HepG2 (cell line): ENCODE measurements around the gene PYCR2. TPM values are rescaled to one million over a fixed set of nuclear protein-coding genes. Genes with fewer than 3 reads are reported as not detected.

Experiments
- DPF2 ChIP-seq: sonication (generic); formaldehyde crosslinking; IDR thresholded peaks from 2 replicates; pipeline ENCODE4 v1.4.0; 2020; ENCODE audit warnings: mild to moderate bottlenecking, low read depth, missing genetic modification reagents, borderline replicate concordance
- GATA4 ChIP-seq: sonication (generic); IDR thresholded peaks from 2 replicates; pipeline ENCODE4 v1.6.1; 2016; ENCODE audit warnings: antibody characterized with exemption, low read depth, borderline replicate concordance
- KMT2A ChIP-seq: sonication (generic); formaldehyde crosslinking; IDR thresholded peaks from 2 replicates; pipeline ENCODE4 v1.4.0; 2020; ENCODE audit warnings: missing genetic modification reagents
- NCOA1 ChIP-seq: sonication (generic); formaldehyde crosslinking; IDR thresholded peaks from 2 replicates; pipeline ENCODE4 v1.9.0; 2021; ENCODE audit warnings: missing genetic modification reagents
- NFE2L2 ChIP-seq: fragments of 150-350 bp; IDR thresholded peaks from 2 replicates; pipeline ENCODE4 v1.6.1; 2014; ENCODE audit warnings: low read length
- NFRKB ChIP-seq: fragments of 450-650 bp; IDR thresholded peaks from 2 replicates; pipeline ENCODE4 v1.6.1; 2017
- PHF20 ChIP-seq: sonication (generic); formaldehyde crosslinking; IDR thresholded peaks from 2 replicates; pipeline ENCODE4 v1.5.0; 2020; ENCODE audit warnings: mild to moderate bottlenecking, missing genetic modification reagents
- POLR2A ChIP-seq, 2 experiments: IDR thresholded peaks; 2 replicates each; pipeline ENCODE4 v1.6.1; 2011; ENCODE audit warnings: low read depth in 2 of 2, low read length in 2 of 2, mild to moderate bottlenecking in 1 of 2, moderate library complexity in 1 of 2; ENCODE audit not compliant: insufficient read depth in 1 of 2
- PRPF4 ChIP-seq: fragments of 200-400 bp; formaldehyde crosslinking; IDR thresholded peaks from 2 replicates; pipeline ENCODE4 v1.6.1; 2016; ENCODE audit warnings: low read length, low read depth; ENCODE audit not compliant: poor library complexity, severe bottlenecking
- RARA ChIP-seq: IDR thresholded peaks from 2 replicates; pipeline ENCODE4 v1.6.1; 2016; ENCODE audit warnings: missing genetic modification reagents, missing compliant biosample characterization
- REL ChIP-seq: sonication (generic); formaldehyde crosslinking; conservative IDR thresholded peaks from 2 replicates; pipeline ENCODE4 v1.8.0; 2022; ENCODE audit warnings: mild to moderate bottlenecking, missing genetic modification reagents, moderate library complexity
- RFX5 ChIP-seq: IDR thresholded peaks from 2 replicates; pipeline ENCODE4 v1.6.1; 2011; ENCODE audit warnings: low read depth, low read length, improper control_type of control experiment
- RFXANK ChIP-seq: IDR thresholded peaks from 2 replicates; pipeline ENCODE4 v1.6.1; 2016
- SAFB2 ChIP-seq: sonication (generic); formaldehyde crosslinking; IDR thresholded peaks from 2 replicates; pipeline ENCODE4 v1.5.1; 2020; ENCODE audit warnings: missing genetic modification reagents, low read depth, mild to moderate bottlenecking, borderline replicate concordance
- SIX1 ChIP-seq: sonication (generic); formaldehyde crosslinking; IDR thresholded peaks from 2 replicates; pipeline ENCODE4 v1.4.0; 2020; ENCODE audit warnings: missing genetic modification reagents, borderline replicate concordance
- U2AF2 ChIP-seq: fragments of 200-400 bp; formaldehyde crosslinking; IDR thresholded peaks from 2 replicates; pipeline ENCODE4 v1.6.1; 2017; ENCODE audit warnings: low read depth, mild to moderate bottlenecking, low read length
- ZNF33B ChIP-seq: sonication (generic); formaldehyde crosslinking; IDR thresholded peaks from 2 replicates; pipeline ENCODE4 v1.5.1; 2020; ENCODE audit warnings: mild to moderate bottlenecking, missing genetic modification reagents
- ZNF557 ChIP-seq: sonication (generic); formaldehyde crosslinking; IDR thresholded peaks from 2 replicates; pipeline ENCODE4 v1.4.0; 2020; ENCODE audit warnings: missing genetic modification reagents
- ZNF563 ChIP-seq: sonication (generic); formaldehyde crosslinking; IDR thresholded peaks from 2 replicates; pipeline ENCODE4 v1.8.0; 2022; ENCODE audit warnings: mild to moderate bottlenecking, moderate library complexity, missing genetic modification reagents
- ZNF782 ChIP-seq: sonication (generic); formaldehyde crosslinking; IDR thresholded peaks from 2 replicates; pipeline ENCODE4 v1.4.0; 2020; ENCODE audit warnings: missing genetic modification reagents, mild to moderate bottlenecking, borderline replicate concordance
- ZNF790 ChIP-seq: sonication (generic); formaldehyde crosslinking; IDR thresholded peaks from 2 replicates; pipeline ENCODE4 v1.8.0; 2022; ENCODE audit warnings: missing genetic modification reagents, mild to moderate bottlenecking, borderline replicate concordance
- ZNF850 ChIP-seq: sonication (generic); formaldehyde crosslinking; conservative IDR thresholded peaks from 2 replicates; pipeline ENCODE4 v1.9.0; 2021; ENCODE audit warnings: mild to moderate bottlenecking, missing genetic modification reagents
- ZNF883 ChIP-seq: sonication (generic); formaldehyde crosslinking; IDR thresholded peaks from 2 replicates; pipeline ENCODE4 v1.5.1; 2020; ENCODE audit warnings: mild to moderate bottlenecking, missing genetic modification reagents; ENCODE audit errors: not compliant biosample characterization
- polyA plus RNA-seq, 8 experiments: library from polyadenylated mRNA; depleted of rRNA in 3 of 8; stranded (reverse) in 7 of 8; unstranded in 1 of 8; fragments of >200 nt; fragmentation: Illumina TruSeq in 4 of 8; extraction: Trizol in 4 of 8; gene quantifications; 2 replicates each; pipeline versions ENCODE4 v1.2.1 to v1.2.3, GENCODE V29; 2011 to 2016; ENCODE audit warnings: low read depth in 4 of 8, missing spikeins in 1 of 8, mixed read lengths in 1 of 8; ENCODE audit not compliant: insufficient read depth in 1 of 8
- total RNA-seq, 5 experiments: library from RNA; depleted of rRNA; stranded (reverse); fragments of >200 nt; fragmentation: Illumina TruSeq; extraction: Trizol; gene quantifications; 2 replicates each; pipeline ENCODE4 v1.2.3, GENCODE V29; 2016; ENCODE audit warnings: low read depth in 1 of 5
- TF ChIP-seq, protein P1 (sequence below): sonication (generic); formaldehyde crosslinking; IDR thresholded peaks from 2 replicates; pipeline ENCODE4 v1.8.1; 2023; ENCODE audit warnings: missing genetic modification reagents, mild to moderate bottlenecking, borderline replicate concordance
- TF ChIP-seq, protein P2 (sequence below): sonication (generic); formaldehyde crosslinking; IDR thresholded peaks from 2 replicates; pipeline ENCODE4 v1.5.1; 2020; ENCODE audit warnings: mild to moderate bottlenecking, moderate library complexity, missing genetic modification reagents
- TF ChIP-seq, protein P3 (sequence below): sonication (generic); formaldehyde crosslinking; IDR thresholded peaks from 2 replicates; pipeline ENCODE4 v1.4.0; 2020; ENCODE audit warnings: missing genetic modification reagents
- TF ChIP-seq, protein P4 (sequence below): sonication (generic); formaldehyde crosslinking; IDR thresholded peaks from 2 replicates; pipeline ENCODE4 v1.5.0; 2020; ENCODE audit warnings: missing genetic modification reagents, mild to moderate bottlenecking, borderline replicate concordance

Gene PYCR2
- total and polyA plus RNA-seq, 2 of the 13 experiments (the other 11 are each of a cell fraction or from before 2014, with no cell fraction given) = 47.2 to 47.8 TPM

DNA sequence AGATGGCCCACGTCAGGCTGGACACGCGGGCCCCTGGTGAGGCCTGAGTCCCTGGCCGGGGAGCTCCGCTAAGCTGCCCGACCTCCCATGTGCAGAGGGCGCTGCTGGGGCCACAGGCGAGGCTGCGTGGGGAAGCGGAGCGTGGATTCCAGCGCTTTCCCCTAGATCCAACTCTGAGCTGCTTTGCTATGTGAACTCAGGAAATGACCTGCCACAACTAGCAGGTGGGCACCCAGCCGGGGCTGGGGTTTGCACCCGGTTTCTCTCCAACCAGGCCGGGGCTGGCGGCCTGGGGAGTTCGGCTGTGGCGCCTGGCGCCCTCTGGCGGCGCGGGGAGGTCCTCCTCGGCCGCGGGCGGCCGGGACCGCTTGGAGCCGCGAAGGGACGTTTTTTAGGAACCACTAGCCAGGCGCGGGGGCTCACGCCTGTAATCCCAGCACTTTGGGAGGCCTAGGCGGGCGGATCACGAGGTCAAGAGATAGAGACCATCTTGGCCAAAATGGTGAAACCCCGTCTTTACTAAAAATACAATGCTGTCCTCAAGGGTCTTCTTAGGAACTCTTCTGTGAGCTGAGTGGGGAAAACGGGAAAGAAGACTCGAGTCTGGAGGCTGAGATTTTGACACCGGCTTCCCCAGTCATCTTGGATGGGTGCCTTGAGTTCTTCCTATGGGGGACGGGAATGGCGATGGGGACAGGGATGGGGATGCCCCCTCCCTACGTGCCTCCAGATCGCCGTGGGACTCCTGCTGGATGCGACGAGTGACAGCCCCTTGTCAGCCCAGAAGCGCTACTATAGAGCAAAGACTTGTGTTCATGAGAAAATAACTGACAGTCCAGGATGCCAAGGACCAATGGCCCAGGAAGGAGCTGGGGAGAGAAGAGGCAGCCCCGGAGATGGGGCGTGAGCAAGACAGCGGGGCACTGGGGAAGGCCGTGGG, 12.6 kb downstream of the PYCR2 start (continued):
- TF ChIP-seq DPF2 (no peak), KMT2A (CRISPR knock-in tag) (0 out of 2 replicates have a peak, but pooled peaks have one; percentile 25), SIX1 (CRISPR knock-in tag) (no peak), NCOA1 (CRISPR knock-in tag) (no peak), REL (CRISPR knock-in tag) (no peak), RFX5 (no peak), ZNF850 (CRISPR knock-in tag) (no peak), ZNF33B (CRISPR knock-in tag) (0 out of 2 replicates have a peak, but pooled peaks have one; percentile 42), U2AF2 (no peak), PRPF4 (no peak), NFRKB (no peak), PHF20 (CRISPR knock-in tag) (no peak), ZNF563 (CRISPR knock-in tag) (no peak), POLR2A (IDR thresholded peaks at IDR 0.05; ENCODE audit: insufficient read depth in 1 of 2, low read depth in 2 of 2, low read length in 2 of 2) (no peak), SAFB2 (CRISPR knock-in tag) (no peak), ZNF883 (CRISPR knock-in tag) (no peak), GATA4 (no peak), ZNF782 (CRISPR knock-in tag) (no peak), NFE2L2 (no peak), ZNF790 (CRISPR knock-in tag) (no peak), RFXANK (no peak), RARA (no peak), ZNF557 (no peak)
- TF ChIP-seq, protein P1, sequence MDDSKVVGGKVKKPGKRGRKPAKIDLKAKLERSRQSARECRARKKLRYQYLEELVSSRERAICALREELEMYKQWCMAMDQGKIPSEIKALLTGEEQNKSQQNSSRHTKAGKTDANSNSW = no peak
- TF ChIP-seq, protein P2, sequence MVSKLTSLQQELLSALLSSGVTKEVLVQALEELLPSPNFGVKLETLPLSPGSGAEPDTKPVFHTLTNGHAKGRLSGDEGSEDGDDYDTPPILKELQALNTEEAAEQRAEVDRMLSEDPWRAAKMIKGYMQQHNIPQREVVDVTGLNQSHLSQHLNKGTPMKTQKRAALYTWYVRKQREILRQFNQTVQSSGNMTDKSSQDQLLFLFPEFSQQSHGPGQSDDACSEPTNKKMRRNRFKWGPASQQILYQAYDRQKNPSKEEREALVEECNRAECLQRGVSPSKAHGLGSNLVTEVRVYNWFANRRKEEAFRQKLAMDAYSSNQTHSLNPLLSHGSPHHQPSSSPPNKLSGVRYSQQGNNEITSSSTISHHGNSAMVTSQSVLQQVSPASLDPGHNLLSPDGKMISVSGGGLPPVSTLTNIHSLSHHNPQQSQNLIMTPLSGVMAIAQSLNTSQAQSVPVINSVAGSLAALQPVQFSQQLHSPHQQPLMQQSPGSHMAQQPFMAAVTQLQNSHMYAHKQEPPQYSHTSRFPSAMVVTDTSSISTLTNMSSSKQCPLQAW (CRISPR knock-in tag) = peak; percentile 67; the same call in 1 of the 2 replicates
- TF ChIP-seq, protein P3, sequence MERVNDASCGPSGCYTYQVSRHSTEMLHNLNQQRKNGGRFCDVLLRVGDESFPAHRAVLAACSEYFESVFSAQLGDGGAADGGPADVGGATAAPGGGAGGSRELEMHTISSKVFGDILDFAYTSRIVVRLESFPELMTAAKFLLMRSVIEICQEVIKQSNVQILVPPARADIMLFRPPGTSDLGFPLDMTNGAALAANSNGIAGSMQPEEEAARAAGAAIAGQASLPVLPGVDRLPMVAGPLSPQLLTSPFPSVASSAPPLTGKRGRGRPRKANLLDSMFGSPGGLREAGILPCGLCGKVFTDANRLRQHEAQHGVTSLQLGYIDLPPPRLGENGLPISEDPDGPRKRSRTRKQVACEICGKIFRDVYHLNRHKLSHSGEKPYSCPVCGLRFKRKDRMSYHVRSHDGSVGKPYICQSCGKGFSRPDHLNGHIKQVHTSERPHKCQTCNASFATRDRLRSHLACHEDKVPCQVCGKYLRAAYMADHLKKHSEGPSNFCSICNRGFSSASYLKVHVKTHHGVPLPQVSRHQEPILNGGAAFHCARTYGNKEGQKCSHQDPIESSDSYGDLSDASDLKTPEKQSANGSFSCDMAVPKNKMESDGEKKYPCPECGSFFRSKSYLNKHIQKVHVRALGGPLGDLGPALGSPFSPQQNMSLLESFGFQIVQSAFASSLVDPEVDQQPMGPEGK (CRISPR knock-in tag) = no peak
- TF ChIP-seq, protein P4, sequence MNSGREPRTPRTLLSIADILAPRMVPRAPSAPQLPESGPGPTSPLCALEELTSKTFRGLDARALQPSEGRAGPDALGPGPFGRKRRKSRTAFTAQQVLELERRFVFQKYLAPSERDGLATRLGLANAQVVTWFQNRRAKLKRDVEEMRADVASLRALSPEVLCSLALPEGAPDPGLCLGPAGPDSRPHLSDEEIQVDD = no peak
